B cell (primary cell): Measurements from ENCODE around the gene PDE4B. TPM values are rescaled to one million over a fixed set of nuclear protein-coding genes. Genes with fewer than 3 reads are reported as not detected.

Experiments used
- ATAC-seq: fragments of 200-7000 bp; cut with Tn5 transposase; one replicate; pipeline ENCODE4 v1.10.0; 2021; ENCODE audit warnings: low read depth, mild to moderate bottlenecking, moderate number of reproducible peaks, moderate library complexity
- CTCF ChIA-PET: fragments of 350-600 bp; sonication (Branson Sonifier 250); formaldehyde crosslinking; loops from one replicate; lab custom pipeline; 2021; ENCODE audit warnings: antibody characterized with exemption, inconsistent platforms; lab: Charles Lee
- POLR2A ChIA-PET: fragments of 350-600 bp; sonication (Branson Sonifier 250); formaldehyde crosslinking; loops from one replicate; lab custom pipeline; 2021; ENCODE audit warnings: antibody characterized with exemption; lab: Charles Lee
- DNase-seq: peaks from one replicate; pipeline ENCODE4 v3.0.0; 2013
- H2AFZ ChIP-seq: 2 replicates; pipeline ENCODE4 v1.6.1; 2012; ENCODE audit warnings: mild to moderate bottlenecking, low read depth, low read length; ENCODE audit not compliant: insufficient read depth, poor library complexity, severe bottlenecking
- H3K27ac ChIP-seq, 2 donors: 1 replicate in 1 of 2; 2 replicates in 1 of 2; pipeline ENCODE4 v1.5.1; 2012 to 2013; ENCODE audit warnings: low read length in 2 of 2, mild to moderate bottlenecking in 2 of 2, moderate library complexity in 1 of 2
- H3K27me3 ChIP-seq, 4 experiments: fragments of 200-600 bp in 1 of 4; sonication (generic) in 1 of 4; replicated peaks in 1 of 4; 1 replicate in 2 of 4; 2 replicates in 2 of 4; pipeline versions ENCODE4 v1.6.1 to v1.7.0; 2013 to 2016; ENCODE audit warnings: low read length in 3 of 4, mild to moderate bottlenecking in 2 of 4, mixed read lengths in 1 of 4, moderate library complexity in 1 of 4; ENCODE audit not compliant: insufficient read depth in 4 of 4, control insufficient read depth in 3 of 4; ENCODE audit errors: control extremely low read depth in 1 of 4
- H3K36me3 ChIP-seq, 2 experiments: replicated peaks in 1 of 2; 1 replicate in 1 of 2; 2 replicates in 1 of 2; pipeline versions ENCODE4 v1.6.1 to v1.7.1; 2013; ENCODE audit warnings: low read length in 1 of 2; ENCODE audit not compliant: insufficient read depth in 2 of 2, control insufficient read depth in 1 of 2; ENCODE audit errors: control extremely low read depth in 1 of 2, extremely low read depth in 1 of 2
- H3K4me1 ChIP-seq, 2 donors: fragments of 200-600 bp in 1 of 2; sonication (generic) in 1 of 2; 1 replicate in 1 of 2; 2 replicates in 1 of 2; pipeline versions ENCODE4 v1.5.1 to v1.6.1; 2013 to 2017; ENCODE audit warnings: low read length in 2 of 2; ENCODE audit not compliant: control insufficient read depth in 2 of 2, insufficient read depth in 2 of 2
- H3K4me2 ChIP-seq: replicated peaks from 2 replicates; pipeline ENCODE3; 2012; ENCODE audit warnings: mild to moderate bottlenecking, low read depth, low read length; ENCODE audit not compliant: poor library complexity, severe bottlenecking
- H3K4me3 ChIP-seq, 5 experiments: fragments of 200-600 bp in 1 of 5; sonication (generic) in 1 of 5; 1 replicate in 3 of 5; 2 replicates in 2 of 5; pipeline versions ENCODE4 v1.5.1 to v1.7.0; 2011 to 2016; ENCODE audit warnings: low read length in 4 of 5, mild to moderate bottlenecking in 4 of 5, low read depth in 2 of 5, control low read depth in 1 of 5, moderate library complexity in 1 of 5; ENCODE audit not compliant: insufficient read depth in 1 of 5; ENCODE audit errors: control extremely low read depth in 1 of 5, extremely low read depth in 1 of 5
- H3K79me2 ChIP-seq: fragments of 200-600 bp; sonication (generic); one replicate; pipeline ENCODE4 v1.6.0; 2016; ENCODE audit warnings: low read length; ENCODE audit not compliant: control insufficient read depth, insufficient read depth
- H3K9ac ChIP-seq: fragments of 200-600 bp; sonication (generic); 2 replicates; pipeline ENCODE4 v1.6.1; 2017; ENCODE audit warnings: mild to moderate bottlenecking, low read length, moderate library complexity
- H3K9me3 ChIP-seq, 3 donors: one replicate each; pipeline versions ENCODE4 v1.6.1 to v1.7.1; 2013; ENCODE audit warnings: low read length in 2 of 3; ENCODE audit not compliant: control insufficient read depth in 2 of 3, insufficient read depth in 1 of 3; ENCODE audit errors: control extremely low read depth in 1 of 3
- H4K20me1 ChIP-seq: 2 replicates; pipeline ENCODE4 v1.6.0; 2012; ENCODE audit warnings: mild to moderate bottlenecking, low read length; ENCODE audit not compliant: insufficient read depth, control insufficient read depth, poor library complexity, severe bottlenecking
- H3K27ac Mint-ChIP-seq: one replicate; pipeline ENCODE4 v1.8.0; 2021; ENCODE audit warnings: mixed read lengths
- H3K27me3 Mint-ChIP-seq: one replicate; pipeline ENCODE4 v1.8.0; 2021; ENCODE audit warnings: mixed read lengths
- H3K4me1 Mint-ChIP-seq: one replicate; pipeline ENCODE4 v1.8.0; 2021; ENCODE audit warnings: mixed read lengths
- H3K4me3 Mint-ChIP-seq: one replicate; pipeline ENCODE4 v1.8.0; 2021; ENCODE audit warnings: mixed read lengths
- H3K9me3 Mint-ChIP-seq: one replicate; pipeline ENCODE4 v1.8.0; 2022; ENCODE audit warnings: mixed read lengths; ENCODE audit not compliant: insufficient read depth
- EZH2 ChIP-seq: IDR thresholded peaks from 2 replicates; pipeline ENCODE4 v1.6.1; 2012; ENCODE audit warnings: borderline replicate concordance, low read depth, mild to moderate bottlenecking, moderate library complexity, low read length; ENCODE audit not compliant: insufficient read depth, poor library complexity, severe bottlenecking
- intact Hi-C: fragments of 100-400 bp; cut with micrococcal nuclease; formaldehyde crosslinking; loops from one replicate; pipeline ENCODE4 v1.10.0; 2022
- polyA plus RNA-seq: library from polyadenylated mRNA; depleted of rRNA; stranded (reverse); fragments of >200 nt; gene quantifications from 2 replicates; pipeline ENCODE4 v1.2.3, GENCODE V29; 2012
- total RNA-seq, 2 donors: library from RNA; stranded (reverse); fragments of 120-200 nt in 1 of 2; gene quantifications; 1 replicate in 1 of 2; 2 replicates in 1 of 2; pipeline versions ENCODE4 v1.2.3 to v1.2.4, GENCODE V29; 2013 to 2022
- TF ChIP-seq, protein P1 (sequence below): fragments of 200-600 bp; IDR thresholded peaks from one replicate; pipeline ENCODE4 v1.8.0; 2022; ENCODE audit warnings: antibody characterized with exemption, mild to moderate bottlenecking

Gene PDE4B
- total and polyA plus RNA-seq, 2 donors (not counting 1 experiment from before 2014, with no cell fraction given), result 63.7 to 242 TPM

DNA sequence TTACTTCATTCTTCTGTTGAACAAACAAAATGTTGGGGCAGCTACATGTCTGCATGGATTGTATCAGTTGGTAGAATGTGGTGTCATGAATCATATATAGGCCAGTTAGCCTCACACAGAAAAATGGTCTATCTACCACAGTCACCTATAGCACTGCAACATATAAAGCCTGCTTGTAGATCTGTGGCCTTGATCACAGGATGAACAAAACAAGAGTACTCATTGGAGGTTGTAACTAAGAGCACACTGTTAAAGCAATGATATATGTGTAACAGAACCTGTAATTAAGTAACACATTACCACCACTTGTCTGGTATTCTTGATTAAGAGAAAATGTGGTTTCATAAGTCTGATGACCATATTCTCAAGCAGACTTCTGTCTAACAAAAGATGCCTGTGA is 573.9 kb downstream of the PDE4B start:
- Histone ChIP-seq H3K9ac (no peak overlapping the region), H3K4me2 (no peak overlapping the region), H4K20me1 (no peaks in the 10 kb centered on the region), H3K4me1 (peaks cover 41 to 43% of the 10 kb centered on the region in 2 donors), H2AFZ (no peak overlapping the region), H3K79me2 (peaks cover 49% of the 10 kb centered on the region), H3K4me3 (no peak overlapping the region), H3K27ac (peak overlapping the region; percentile 24 to 81), H3K36me3 (peaks cover 12 to 96% of the 10 kb centered on the region in 2 experiments), H3K9me3 (no peaks in the 10 kb centered on the region), H3K27me3 (no peaks in the 10 kb centered on the region)
- no peak overlapping the region for H3K4me3 Mint-ChIP-seq
- peaks cover 83% of the 10 kb centered on the region for H3K4me1 Mint-ChIP-seq
- no peaks in the 10 kb centered on the region for H3K27me3 Mint-ChIP-seq
- H3K9me3 Mint-ChIP-seq, result no peaks in the 10 kb centered on the region
- POLR2A ChIA-PET, result no interaction called here
- H3K27ac Mint-ChIP-seq, result peak overlapping the region; percentile 58
- intact Hi-C loops, result loop anchor here (2.0 kb wide), 1 partner anchor 16 kb away; no protein-coding TSS in a partner anchor
- CTCF ChIA-PET, result interaction anchor here (0.8 to 5.6 kb wide), 9 partner anchors 16 to 113 kb away, joined by 3 to 70 read pairs (median 7); no protein-coding TSS in a partner anchor
- DNase-seq (no peak), ATAC-seq (no peak)
- TF ChIP-seq, protein P1, sequence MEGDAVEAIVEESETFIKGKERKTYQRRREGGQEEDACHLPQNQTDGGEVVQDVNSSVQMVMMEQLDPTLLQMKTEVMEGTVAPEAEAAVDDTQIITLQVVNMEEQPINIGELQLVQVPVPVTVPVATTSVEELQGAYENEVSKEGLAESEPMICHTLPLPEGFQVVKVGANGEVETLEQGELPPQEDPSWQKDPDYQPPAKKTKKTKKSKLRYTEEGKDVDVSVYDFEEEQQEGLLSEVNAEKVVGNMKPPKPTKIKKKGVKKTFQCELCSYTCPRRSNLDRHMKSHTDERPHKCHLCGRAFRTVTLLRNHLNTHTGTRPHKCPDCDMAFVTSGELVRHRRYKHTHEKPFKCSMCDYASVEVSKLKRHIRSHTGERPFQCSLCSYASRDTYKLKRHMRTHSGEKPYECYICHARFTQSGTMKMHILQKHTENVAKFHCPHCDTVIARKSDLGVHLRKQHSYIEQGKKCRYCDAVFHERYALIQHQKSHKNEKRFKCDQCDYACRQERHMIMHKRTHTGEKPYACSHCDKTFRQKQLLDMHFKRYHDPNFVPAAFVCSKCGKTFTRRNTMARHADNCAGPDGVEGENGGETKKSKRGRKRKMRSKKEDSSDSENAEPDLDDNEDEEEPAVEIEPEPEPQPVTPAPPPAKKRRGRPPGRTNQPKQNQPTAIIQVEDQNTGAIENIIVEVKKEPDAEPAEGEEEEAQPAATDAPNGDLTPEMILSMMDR, result no peak
- no peak for TF ChIP-seq EZH2

DNA sequence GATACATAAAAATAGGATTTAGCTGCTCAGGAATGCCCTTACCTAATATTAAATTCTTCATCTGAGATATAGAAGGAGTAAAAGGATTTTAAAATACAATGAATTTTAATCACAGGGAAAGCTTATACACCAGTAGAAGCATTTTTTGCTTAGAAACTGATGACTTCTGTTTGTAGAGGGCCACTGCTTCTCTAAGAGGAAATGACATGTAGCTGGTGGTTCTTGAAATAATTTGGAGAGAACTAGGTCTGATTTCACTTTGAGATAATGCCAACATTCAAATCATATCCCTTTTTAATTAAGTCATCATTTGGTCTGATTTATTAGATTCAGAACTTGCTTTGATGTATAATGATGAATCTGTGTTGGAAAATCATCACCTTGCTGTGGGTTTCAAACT is 574.7 kb downstream of the PDE4B start:
- peaks cover 49% of the 10 kb centered on the region for H3K79me2 ChIP-seq
- no peaks in the 10 kb centered on the region for H4K20me1 ChIP-seq
- H3K4me1 ChIP-seq, result peaks cover 48 to 51% of the 10 kb centered on the region in 2 donors
- peaks cover 8 to 96% of the 10 kb centered on the region in 2 experiments for H3K36me3 ChIP-seq
- Mint-ChIP-seq H3K9me3 (no peaks in the 10 kb centered on the region), H3K4me3 (peak overlapping the region; percentile 15), H3K27ac (peak overlapping the region; percentile 56), H3K27me3 (no peaks in the 10 kb centered on the region), H3K4me1 (peaks cover 83% of the 10 kb centered on the region)
- no peak for TF ChIP-seq EZH2
- TF ChIP-seq, protein P1, result no peak
- ChIA-PET POLR2A (no interaction called here), CTCF (interaction anchor here (1.1 to 5.6 kb wide), 11 partner anchors 17 to 125 kb away, joined by 3 to 70 read pairs (median 7); no protein-coding TSS in a partner anchor)
- no peak overlapping the region for H3K4me3 ChIP-seq
- no peak overlapping the region for H3K9ac ChIP-seq
- peak overlapping the region; percentile 26 to 81 for H3K27ac ChIP-seq
- ATAC-seq, result no peak
- no peak overlapping the region for H2AFZ ChIP-seq
- H3K4me2 ChIP-seq, result no peak overlapping the region
- no peaks in the 10 kb centered on the region for H3K9me3 ChIP-seq
- DNase-seq, result no peak
- no peaks in the 10 kb centered on the region for H3K27me3 ChIP-seq
- intact Hi-C loops, result loop anchor here (2.0 kb wide), 1 partner anchor 17 kb away; no protein-coding TSS in a partner anchor
